ENCODE data around the gene RIPK4. TPM values are rescaled to one million over a fixed set of nuclear protein-coding genes. Genes with fewer than 3 reads are reported as not detected.

RIPK4 gene
- total RNA-seq, 1 donor from 2014 or later, result 34.0 TPM

DNA sequence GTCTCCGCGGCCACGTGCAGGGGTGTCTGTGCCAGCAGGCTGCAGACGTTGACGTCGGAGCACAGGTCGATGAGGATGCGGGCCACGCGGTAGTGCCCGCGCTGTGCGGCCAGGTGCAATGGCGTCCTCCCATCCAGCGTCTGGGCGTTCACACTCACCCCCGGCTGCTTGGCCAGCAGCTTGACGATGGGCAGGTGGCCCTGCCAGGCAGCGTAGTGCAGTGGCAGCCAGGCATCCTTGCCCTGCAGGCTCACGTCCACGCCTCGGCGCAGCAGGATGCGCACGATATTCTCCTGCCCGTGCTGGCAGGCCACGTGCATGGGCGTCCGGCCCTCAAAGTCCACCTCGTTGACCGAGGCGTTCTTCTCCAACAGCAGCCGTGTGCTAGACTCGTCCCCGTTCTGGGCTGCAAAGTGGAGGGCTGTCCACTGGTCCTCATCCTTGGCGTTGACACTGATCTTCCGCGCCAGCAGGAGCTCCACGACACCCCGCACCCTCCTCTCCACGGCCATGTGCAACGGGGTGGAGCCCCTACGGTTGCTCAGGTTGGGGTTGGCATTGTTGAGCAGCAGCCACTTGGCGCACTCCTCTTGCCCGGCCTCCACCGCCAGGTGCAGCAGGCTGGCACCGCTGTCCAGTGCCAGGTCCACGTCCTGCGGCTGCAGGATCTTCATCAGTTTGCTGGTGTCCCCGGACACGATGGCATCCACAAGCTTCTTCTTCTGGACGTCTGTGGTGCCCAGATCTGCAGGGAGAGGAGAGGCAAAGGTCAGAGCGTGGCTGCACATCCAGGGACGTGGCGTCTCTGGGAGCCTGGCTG, 25.4 kb downstream of the RIPK4 start:
- TF ChIP-seq, protein P1, sequence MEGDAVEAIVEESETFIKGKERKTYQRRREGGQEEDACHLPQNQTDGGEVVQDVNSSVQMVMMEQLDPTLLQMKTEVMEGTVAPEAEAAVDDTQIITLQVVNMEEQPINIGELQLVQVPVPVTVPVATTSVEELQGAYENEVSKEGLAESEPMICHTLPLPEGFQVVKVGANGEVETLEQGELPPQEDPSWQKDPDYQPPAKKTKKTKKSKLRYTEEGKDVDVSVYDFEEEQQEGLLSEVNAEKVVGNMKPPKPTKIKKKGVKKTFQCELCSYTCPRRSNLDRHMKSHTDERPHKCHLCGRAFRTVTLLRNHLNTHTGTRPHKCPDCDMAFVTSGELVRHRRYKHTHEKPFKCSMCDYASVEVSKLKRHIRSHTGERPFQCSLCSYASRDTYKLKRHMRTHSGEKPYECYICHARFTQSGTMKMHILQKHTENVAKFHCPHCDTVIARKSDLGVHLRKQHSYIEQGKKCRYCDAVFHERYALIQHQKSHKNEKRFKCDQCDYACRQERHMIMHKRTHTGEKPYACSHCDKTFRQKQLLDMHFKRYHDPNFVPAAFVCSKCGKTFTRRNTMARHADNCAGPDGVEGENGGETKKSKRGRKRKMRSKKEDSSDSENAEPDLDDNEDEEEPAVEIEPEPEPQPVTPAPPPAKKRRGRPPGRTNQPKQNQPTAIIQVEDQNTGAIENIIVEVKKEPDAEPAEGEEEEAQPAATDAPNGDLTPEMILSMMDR (IDR thresholded peaks at IDR 0.05; ENCODE audit: insufficient read depth, low read length, severe bottlenecking), result no peak
- H3K36me3 ChIP-seq (ENCODE audit: control insufficient read depth, insufficient read depth, low read length), result peaks cover 47% of the 10 kb centered on the region
- no peak for FAIRE-seq

DNA sequence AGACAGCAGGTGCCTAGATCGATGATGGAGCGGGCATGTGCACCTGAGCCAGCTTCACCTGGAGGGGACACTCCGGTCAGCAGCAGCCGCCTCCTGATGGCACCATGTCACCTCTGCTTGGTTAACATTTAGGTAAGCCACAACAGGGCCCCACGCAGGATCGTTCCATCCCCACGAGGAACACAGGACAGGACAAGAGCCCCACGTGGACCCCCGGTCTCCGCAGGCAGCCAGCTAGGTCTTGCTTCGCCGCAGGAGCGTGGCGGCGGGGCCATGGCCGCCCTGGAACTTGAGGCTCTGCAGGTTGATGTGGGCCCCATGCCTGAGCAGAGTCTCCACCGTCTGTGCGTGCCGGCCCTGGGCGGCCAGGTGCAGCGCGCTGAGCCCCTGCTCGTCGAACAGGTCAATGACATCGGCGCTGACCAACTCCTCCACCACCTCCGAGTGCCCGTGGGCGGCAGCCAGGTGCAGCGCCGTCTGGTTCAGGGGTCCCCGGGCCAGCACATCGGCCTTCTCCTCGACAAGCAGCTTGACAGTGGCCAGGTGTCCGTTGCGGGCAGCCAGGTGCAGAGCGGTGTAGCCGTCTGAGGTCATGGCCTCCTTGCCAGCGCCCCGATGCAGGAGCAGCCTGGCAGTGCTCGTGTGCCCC, 26.1 kb downstream of the RIPK4 start:
- DNase-seq (ENCODE audit: low read depth), result no peak
- Histone ChIP-seq H3K27me3 (ENCODE audit: control insufficient read depth, insufficient read depth, low read length) (no peaks in the 10 kb centered on the region), H3K4me3 (ENCODE audit: low read depth, low read length) (no peak overlapping the region), H3K36me3 (ENCODE audit: control insufficient read depth, insufficient read depth, low read length) (peaks cover 40% of the 10 kb centered on the region)
- TF ChIP-seq, protein P1 (IDR thresholded peaks at IDR 0.05; ENCODE audit: insufficient read depth, low read length, severe bottlenecking), result no peak
- FAIRE-seq, result no peak

More for the DNA sequence above, 25.4 kb downstream of the RIPK4 start:
- H3K4me3 ChIP-seq (ENCODE audit: low read depth, low read length), result no peak overlapping the region
- DNase-seq (ENCODE audit: low read depth), result no peak
- H3K27me3 ChIP-seq (ENCODE audit: control insufficient read depth, insufficient read depth, low read length), result no peaks in the 10 kb centered on the region

DNA sequence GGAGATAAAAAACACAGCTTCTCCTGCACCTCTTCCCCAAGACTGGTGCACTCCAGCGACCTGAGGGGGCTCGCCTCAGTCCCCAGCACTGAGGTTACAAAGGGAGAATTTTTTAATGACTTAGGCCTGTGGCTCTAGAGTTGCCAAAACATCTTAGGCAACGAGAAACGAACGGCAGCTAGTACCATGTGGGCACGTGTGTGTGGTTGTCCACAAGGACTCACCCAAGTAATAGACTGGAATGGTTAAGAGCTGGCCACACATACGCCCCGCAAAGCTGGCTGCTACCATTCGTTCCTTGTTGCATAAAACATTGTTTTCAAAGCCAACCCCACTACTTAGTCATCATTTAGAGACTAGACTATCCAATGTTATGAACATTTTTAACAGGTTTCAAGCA, 26.9 kb downstream of the RIPK4 start:
- no peak overlapping the region for H3K4me3 ChIP-seq (ENCODE audit: low read depth, low read length)
- DNase-seq (ENCODE audit: low read depth), result no peak
- TF ChIP-seq, protein P1 (IDR thresholded peaks at IDR 0.05; ENCODE audit: insufficient read depth, low read length, severe bottlenecking), result no peak
- H3K27me3 ChIP-seq (ENCODE audit: control insufficient read depth, insufficient read depth, low read length), result no peaks in the 10 kb centered on the region
- no peak for FAIRE-seq
- H3K36me3 ChIP-seq (ENCODE audit: control insufficient read depth, insufficient read depth, low read length), result peaks cover 33% of the 10 kb centered on the region

DNA sequence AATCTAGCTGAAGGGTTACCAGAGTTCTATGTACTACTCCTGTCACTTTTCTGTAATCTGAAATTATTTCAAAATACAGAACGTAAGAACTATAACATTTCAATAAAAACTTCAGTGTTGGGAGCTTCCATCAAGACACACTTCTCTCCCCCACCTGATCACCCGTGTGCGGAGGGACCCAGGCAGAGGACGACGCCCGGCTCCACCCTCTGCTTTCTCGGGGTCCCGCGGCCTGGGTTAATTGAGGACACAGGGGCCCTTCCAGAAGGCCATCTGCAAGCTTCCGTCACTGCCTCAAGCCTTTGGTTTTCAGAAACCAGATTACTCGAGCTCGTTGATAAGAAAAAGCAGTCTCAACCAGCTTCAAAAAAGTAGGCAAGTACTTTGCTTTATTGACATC, 27.8 kb downstream of the RIPK4 start:
- no peak for FAIRE-seq
- TF ChIP-seq, protein P1 (IDR thresholded peaks at IDR 0.05; ENCODE audit: insufficient read depth, low read length, severe bottlenecking), result no peak
- no peak overlapping the region for H3K4me3 ChIP-seq (ENCODE audit: low read depth, low read length)
- H3K36me3 ChIP-seq (ENCODE audit: control insufficient read depth, insufficient read depth, low read length), result peaks cover 27% of the 10 kb centered on the region
- H3K27me3 ChIP-seq (ENCODE audit: control insufficient read depth, insufficient read depth, low read length), result no peaks in the 10 kb centered on the region
- no peak for DNase-seq (ENCODE audit: low read depth)

DNA sequence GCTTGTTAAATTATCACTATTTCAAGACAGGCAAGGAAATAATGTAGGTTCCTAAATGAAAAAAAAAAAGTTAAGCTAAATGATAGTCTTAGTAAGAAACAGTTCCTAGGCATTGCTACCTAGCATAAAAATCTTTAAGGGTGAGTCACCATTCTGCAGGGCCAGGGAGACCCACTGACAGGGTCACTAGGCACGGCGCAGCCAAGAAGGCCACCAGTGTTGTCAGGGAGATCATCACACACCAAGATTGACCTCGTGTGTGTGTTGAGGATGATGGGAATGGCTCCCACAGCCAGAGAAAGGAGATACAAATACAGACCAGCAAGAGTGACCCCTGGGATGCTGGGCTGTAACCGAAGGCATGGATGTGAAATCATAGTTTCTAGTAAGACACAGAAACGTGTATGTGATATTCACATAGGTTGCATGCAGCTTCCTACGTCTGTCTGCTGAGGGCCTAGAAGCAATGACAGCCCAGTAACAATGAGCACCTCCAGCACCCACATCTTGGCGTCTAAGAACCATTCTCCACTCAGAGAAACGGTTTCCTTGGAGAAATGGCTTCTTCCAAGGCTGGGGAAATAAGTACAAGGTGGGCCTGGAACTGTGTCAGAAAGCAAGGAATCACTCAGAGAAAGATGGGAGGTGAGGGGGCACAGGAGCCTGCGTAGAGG, 29.1 kb downstream of the RIPK4 start:
- H3K36me3 ChIP-seq (ENCODE audit: control insufficient read depth, insufficient read depth, low read length), result peaks cover 16% of the 10 kb centered on the region
- FAIRE-seq (peak; percentile 85), DNase-seq (ENCODE audit: low read depth) (no peak)
- TF ChIP-seq, protein P1 (IDR thresholded peaks at IDR 0.05; ENCODE audit: insufficient read depth, low read length, severe bottlenecking), result no peak
- no peaks in the 10 kb centered on the region for H3K27me3 ChIP-seq (ENCODE audit: control insufficient read depth, insufficient read depth, low read length)
- no peak overlapping the region for H3K4me3 ChIP-seq (ENCODE audit: low read depth, low read length)
